Activated CD4-positive, CD25-positive, alpha-beta regulatory T cell (primary cell): Measurements from ENCODE around the gene TACO1.

Experiments used
- DNase-seq, 4 experiments: peaks; one replicate each; lab custom pipeline; 2025; lab: John Stamatoyannopoulos, UW

Gene TACO1

DNA sequence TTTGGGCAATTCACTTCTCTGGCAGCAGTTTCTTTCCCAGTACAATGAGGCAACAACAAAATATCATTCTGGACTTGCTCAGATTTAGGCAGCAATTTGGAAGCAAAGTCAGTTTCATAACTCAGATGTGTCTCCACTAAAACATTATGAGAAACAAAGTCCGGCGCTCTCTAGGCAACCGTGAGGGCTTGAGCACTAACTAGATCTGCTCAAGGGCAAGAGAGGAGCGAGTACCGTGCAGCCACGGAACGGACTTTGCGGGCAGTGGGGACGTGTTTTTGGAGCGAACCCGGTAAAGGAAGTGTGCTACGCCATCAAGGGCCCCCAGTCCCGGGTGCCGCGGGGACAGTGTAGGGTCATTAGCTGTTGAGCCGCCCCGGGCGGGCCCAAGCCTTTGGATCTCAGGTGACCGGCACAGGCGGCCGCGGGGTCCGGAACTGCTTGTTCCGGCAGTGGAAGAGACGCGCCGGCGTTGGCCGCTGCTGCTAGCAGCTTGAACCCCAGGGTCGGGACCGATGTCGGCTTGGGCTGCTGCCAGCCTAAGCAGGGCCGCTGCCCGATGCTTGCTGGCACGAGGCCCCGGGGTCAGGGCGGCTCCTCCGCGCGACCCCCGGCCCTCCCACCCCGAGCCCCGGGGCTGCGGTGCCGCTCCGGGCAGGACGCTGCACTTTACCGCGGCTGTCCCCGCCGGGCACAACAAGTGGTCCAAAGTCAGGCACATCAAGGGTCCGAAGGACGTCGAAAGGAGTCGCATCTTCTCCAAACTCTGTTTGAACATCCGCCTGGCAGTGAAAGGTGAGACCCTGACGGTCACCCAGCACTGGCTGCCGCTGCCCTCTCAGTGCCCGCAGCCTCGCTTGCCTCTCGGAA is at the start of gene TACO1:
Gene TACO1 (plus strand): TSS at position 327 of the 870 bp plus-strand sequence. CDS start 189 bp downstream, at position 516.
- peak; percentile 44 to 66 (median 46) for DNase-seq

GRCh38 chr17:63552211-63552610 is 48.5 kb upstream of the TACO1 start:
- no peak for DNase-seq

DNA sequence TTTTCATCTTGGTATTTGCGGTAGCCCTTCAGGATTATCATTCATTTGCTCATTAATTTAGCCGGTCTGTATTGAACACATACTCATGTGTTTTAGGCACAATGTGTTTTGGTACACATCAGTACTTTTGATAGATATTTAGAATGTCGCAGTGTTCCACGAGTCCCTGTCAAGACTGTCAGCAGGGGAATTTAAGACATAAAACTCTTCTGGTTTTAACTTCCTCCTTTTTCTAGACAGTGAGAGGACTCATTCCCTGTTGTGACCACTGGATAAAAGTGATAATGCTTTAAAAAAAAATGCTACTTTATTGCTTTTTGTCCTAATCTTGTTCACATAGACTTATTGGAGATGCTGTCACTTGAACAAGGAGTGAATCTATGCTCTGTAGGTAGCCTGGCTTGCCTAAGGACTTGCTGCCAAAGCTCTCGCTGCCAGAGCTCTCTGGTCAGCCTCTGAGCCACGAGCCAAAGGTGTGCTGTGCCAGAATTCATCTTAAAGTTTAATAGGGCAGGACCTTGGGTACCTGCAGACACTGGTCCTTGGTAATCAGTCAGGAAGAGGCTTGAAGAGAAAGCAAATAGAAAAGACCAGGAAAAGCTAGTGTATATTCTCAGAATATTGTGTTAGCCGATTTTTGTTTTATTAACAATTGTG is 45.1 kb upstream of the TACO1 start:
- no peak for DNase-seq

GRCh38 chr17:63557416-63557815 is 43.3 kb upstream of the TACO1 start:
- DNase-seq: no peak

DNA sequence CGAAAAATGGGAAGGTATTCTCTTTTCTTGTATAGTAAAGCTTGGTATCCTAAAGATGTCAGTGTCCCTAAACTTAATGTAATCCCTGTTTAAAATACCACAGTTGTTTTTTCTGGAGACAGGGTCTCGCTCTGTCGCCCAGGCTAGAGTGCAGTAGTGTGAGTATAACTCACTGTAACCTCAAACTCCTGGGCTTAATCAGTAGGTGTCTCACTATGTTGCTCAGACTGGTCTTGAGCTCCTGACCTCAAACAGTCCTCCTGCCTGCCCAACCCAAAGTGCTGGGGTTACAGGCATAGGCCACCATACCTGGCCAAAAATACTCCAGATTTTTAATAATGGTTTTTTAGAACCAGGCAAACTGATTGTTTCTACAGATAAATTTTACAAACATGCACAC is 42.3 kb upstream of the TACO1 start:
- DNase-seq: no peak

- DNase-seq: no peak
Measured at GRCh38 chr17:63561819-63562218, 38.9 kb upstream of the TACO1 start.

DNA sequence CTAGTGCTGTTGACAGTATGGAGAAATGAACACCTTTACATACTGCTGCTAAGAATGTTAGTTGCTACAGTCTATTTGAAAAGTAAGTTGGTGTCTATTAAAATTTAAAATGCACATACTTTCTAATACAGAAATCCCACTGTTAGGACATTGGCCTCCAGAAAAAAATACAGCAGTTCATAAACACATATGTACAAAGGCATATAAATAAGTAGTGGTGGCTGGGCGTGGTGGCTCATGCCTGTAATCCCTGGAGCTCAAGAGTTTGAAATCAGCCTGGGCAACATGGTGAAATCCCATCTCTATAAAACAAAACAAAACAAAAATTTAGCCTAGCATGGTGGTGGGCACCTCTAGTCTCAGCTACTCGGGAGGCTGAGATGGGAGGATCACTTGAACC is 37.4 kb upstream of the TACO1 start:
- no peak for DNase-seq

DNA sequence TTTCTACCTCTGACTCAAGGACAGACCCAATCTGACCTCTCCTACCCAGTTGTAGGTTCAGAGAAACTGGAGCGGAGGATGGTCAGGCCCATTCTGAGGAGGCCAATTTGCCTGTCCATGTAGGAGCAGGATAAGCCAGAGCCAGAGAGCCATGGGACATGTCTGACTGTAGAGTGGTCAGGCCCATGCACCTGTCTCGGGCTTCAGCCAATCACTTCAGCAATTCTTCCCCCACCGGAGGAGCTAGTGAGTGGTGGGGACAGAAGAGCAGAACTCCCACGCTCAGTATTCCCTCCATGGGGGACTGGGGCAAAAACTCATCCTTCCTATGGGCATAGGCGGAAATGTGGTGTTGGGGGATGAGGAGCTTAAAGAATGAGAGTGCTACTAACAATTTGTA is 36.1 kb upstream of the TACO1 start:
- DNase-seq: no peak

GRCh38 chr17:63567229-63567628 is 33.5 kb upstream of the TACO1 start:
- no peak for DNase-seq

DNA sequence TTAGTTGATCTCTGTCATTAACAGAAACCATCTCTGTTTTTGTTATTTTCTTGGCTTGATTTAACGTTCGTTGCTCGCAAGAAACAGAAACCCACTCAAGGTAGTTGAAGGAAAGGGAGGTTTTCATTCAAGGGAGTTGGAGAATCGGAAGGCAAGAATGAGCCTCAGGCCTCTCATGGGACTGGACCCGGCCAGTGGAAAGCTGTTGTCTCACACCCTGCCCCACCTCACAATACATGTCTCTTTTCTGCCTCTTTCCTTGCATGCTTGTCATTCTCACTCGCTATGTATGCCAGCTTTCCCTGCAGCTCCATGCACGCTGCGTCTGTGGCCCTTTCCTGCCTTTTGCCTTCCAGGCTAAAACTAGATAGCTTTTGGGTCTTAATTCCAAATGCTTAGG is 32.1 kb upstream of the TACO1 start:
- DNase-seq: no peak

DNA sequence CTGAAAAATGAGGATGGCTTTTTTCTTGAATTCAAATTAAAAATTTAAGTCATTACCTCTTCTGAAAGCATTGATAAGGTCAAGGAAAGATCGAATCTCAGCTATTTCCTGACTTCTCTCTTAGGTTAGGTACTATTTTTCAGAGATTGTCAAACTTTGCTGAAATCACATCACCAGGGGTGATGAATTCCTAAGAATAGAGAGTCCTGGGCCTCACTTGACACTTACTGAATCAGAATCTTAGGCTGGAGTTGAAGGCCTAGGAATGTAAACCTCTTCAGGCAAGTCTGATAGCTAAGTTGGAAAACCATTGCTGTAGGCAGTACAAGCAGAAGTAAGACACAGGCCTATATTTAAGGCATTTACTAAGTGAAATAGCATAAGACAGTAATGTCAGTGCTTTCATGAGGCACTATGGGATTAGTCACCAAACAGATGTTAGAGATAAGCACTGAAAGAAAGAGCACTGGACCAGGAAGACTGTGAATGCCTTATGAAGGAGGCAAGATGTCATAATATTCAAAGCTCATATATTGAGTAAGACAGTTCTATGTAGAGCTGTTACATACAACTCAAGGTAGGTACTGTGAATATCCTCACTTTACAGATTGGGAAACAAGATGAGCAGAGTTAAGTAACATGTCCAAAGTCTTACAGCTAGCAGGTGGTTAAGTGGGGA is 28.9 kb upstream of the TACO1 start:
- DNase-seq: no peak

DNA sequence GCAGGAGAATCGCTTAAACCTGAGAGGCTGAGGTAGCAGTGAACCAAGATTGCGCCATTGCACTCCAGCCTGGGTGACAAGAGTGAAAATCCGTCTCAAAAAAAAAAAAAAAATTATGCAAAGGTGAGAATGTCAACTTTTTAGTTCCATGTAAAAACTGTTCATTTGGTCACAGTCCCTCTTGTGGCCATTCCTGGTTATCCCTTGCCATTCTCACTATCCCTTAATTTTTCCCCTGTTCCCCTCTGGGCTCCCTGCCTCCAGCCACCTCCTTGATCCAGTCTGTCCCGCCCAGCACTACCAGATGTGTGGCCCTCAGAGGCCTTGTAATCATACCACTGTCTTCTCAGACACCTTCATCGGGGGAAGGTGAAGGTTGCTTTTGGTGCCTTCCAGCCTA is 27.1 kb upstream of the TACO1 start:
- no peak for DNase-seq

DNA sequence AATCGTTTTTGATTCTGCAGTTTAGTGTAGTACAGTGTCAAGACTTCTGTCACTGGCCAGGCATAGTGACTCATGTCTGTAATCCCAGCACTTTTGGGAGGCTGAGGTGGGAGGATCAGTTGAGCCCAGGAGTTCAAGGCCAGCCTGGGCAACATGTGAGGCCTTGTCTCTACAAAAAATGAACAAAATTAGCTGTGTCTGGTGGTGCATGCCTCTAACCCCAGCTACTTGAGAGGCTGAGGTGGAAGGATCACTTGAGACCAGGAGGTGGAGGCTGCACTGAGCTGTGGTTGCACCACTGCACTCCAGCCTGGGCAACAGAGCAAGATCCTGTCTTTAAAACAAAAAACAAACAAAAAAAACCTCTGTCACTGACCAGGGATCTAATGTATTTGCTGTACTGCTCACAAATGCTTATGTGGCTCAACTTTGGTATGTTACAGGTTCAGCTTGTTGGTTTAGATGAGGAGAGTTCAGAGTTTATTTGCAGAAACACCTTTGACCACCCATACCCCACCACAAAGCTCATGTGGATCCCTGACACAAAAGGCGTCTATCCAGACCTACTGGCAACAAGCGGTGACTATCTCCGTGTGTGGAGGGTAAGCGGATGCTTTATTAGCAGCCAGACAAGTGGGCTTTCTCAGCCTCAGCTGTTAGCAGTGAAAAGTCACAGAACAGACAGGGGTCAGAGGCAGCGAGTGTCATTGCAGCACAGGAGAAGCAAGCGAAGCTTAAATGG is 22.5 kb upstream of the TACO1 start:
- no peak for DNase-seq

- DNase-seq: no peak
Measured at GRCh38 chr17:63578769-63579111, 22.0 kb upstream of the TACO1 start.

GRCh38 chr17:63579633-63580032 is 21.1 kb upstream of the TACO1 start:
- DNase-seq: no peak

- no peak for DNase-seq
Measured at GRCh38 chr17:63587770-63588169, 12.9 kb upstream of the TACO1 start.

- no peak for DNase-seq
Measured at GRCh38 chr17:63588797-63589196, 11.9 kb upstream of the TACO1 start.

GRCh38 chr17:63589646-63590045 is 11.0 kb upstream of the TACO1 start:
- no peak for DNase-seq

- DNase-seq: no peak
Measured at GRCh38 chr17:63592797-63593196, 7.9 kb upstream of the TACO1 start.

DNA sequence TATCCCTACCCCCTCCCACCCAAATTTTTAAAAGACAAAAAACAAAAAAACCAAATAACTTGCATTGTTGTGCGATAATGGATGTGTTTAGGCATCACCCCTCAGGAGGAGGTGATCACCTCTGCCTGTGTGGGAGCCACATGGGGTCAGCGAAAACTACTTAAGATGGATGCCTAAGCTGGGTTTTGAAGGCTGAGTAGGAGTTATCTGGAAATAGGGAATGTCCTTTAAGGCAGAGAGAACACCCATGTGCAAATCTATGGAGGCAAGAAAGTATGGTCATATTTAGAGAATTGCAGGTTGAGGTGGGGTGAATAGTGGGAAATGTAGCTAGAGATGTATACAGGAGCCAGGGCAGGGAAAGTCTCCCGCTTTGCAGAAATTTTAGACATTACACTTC is 5.6 kb upstream of the TACO1 start:
- DNase-seq: no peak

- no peak for DNase-seq
Measured at GRCh38 chr17:63596856-63597586, 3.7 kb upstream of the TACO1 start.

- DNase-seq: no peak
Measured at GRCh38 chr17:63598281-63598680, 2.4 kb upstream of the TACO1 start.
